MM.1S (cell line): ENCODE measurements around the gene AKR1C3.

Source experiments
- DNase-seq: peaks from one replicate; pipeline ENCODE4 v3.0.0-alpha.2; 2015
- H2AFZ ChIP-seq: fragments of 300-600 bp; sonication (generic); 2 replicates; pipeline ENCODE4 v1.6.0; 2016; ENCODE audit warnings: antibody characterized with exemption, low read length
- H3F3A ChIP-seq: fragments of 300-600 bp; sonication (generic); 2 replicates; pipeline ENCODE4 v1.6.1; 2016; ENCODE audit warnings: mild to moderate bottlenecking, antibody characterized with exemption, low read length, moderate library complexity, mixed read lengths; ENCODE audit not compliant: insufficient read depth
- H3K27ac ChIP-seq: fragments of 300-600 bp; sonication (generic); 2 replicates; pipeline ENCODE4 v1.5.1; 2016; ENCODE audit warnings: mild to moderate bottlenecking, low read length
- H3K27me3 ChIP-seq: fragments of 300-600 bp; sonication (generic); replicated peaks from 2 replicates; pipeline ENCODE4 v1.6.0; 2016; ENCODE audit warnings: low read length; ENCODE audit not compliant: insufficient read depth
- H3K36me3 ChIP-seq: fragments of 300-600 bp; sonication (generic); replicated peaks from 2 replicates; pipeline ENCODE4 v1.6.1; 2016; ENCODE audit warnings: mild to moderate bottlenecking, low read length, mixed read lengths; ENCODE audit not compliant: insufficient read depth
- H3K4me1 ChIP-seq: fragments of 300-600 bp; sonication (generic); 2 replicates; pipeline ENCODE4 v1.6.1; 2016; ENCODE audit warnings: low read length, mixed read lengths
- H3K4me2 ChIP-seq: fragments of 300-600 bp; sonication (generic); 2 replicates; pipeline ENCODE4 v1.6.0; 2016; ENCODE audit warnings: low read depth, low read length
- H3K4me3 ChIP-seq: fragments of 300-600 bp; sonication (generic); 2 replicates; pipeline ENCODE4 v1.5.1; 2016; ENCODE audit warnings: low read length, mixed read lengths
- H3K79me2 ChIP-seq: fragments of 300-600 bp; sonication (generic); 2 replicates; pipeline ENCODE4 v1.6.1; 2016; ENCODE audit warnings: mixed run types, low read length, mixed read lengths
- H3K9ac ChIP-seq: fragments of 300-600 bp; sonication (generic); 2 replicates; pipeline ENCODE4 v1.6.1; 2016; ENCODE audit warnings: low read length, mixed read lengths
- H3K9me2 ChIP-seq: fragments of 300-600 bp; sonication (generic); replicated peaks from 2 replicates; pipeline ENCODE4 v1.6.1; 2016; ENCODE audit warnings: mild to moderate bottlenecking, low read length, mixed read lengths; ENCODE audit not compliant: insufficient read depth
- H3K9me3 ChIP-seq: fragments of 300-600 bp; sonication (generic); replicated peaks from 2 replicates; pipeline ENCODE4 v1.6.1; 2016; ENCODE audit warnings: mild to moderate bottlenecking, low read length, mixed read lengths; ENCODE audit not compliant: insufficient read depth
- H4K20me1 ChIP-seq: fragments of 300-600 bp; sonication (generic); 2 replicates; pipeline ENCODE4 v1.6.1; 2016; ENCODE audit warnings: mild to moderate bottlenecking, low read length, moderate library complexity, mixed read lengths; ENCODE audit not compliant: insufficient read depth
- EZH2 ChIP-seq: fragments of 300-600 bp; sonication (generic); optimal IDR thresholded peaks from 2 replicates; pipeline ENCODE3; 2017; ENCODE audit warnings: low read depth, mild to moderate bottlenecking, antibody characterized with exemption, low read length, mixed read lengths
- EZH2phosphoT487 ChIP-seq: fragments of 300-600 bp; sonication (generic); IDR thresholded peaks from 2 replicates; pipeline ENCODE4 v1.6.1; 2018; ENCODE audit warnings: antibody characterized with exemption, low read length
- TF ChIP-seq, protein P1 (sequence below): fragments of 300-600 bp; sonication (generic); IDR thresholded peaks from 2 replicates; pipeline ENCODE4 v1.5.1; 2016; ENCODE audit warnings: antibody characterized with exemption, low read length, mixed read lengths

Gene AKR1C3

GRCh38 chr10:5090551-5090950 lies 3.7 kb upstream of the AKR1C3 start:
- no peak overlapping the region for H3K4me3 ChIP-seq
- no peaks in the 10 kb centered on the region for H3K36me3 ChIP-seq
- 0 out of 2 replicates have a peak overlapping the region, but pooled peaks have one; percentile 65 for H2AFZ ChIP-seq
- H3K9ac ChIP-seq = no peak overlapping the region
- H4K20me1 ChIP-seq = no peaks in the 10 kb centered on the region
- H3F3A ChIP-seq = no peaks in the 10 kb centered on the region
- no peak for TF ChIP-seq EZH2phosphoT487
- no peak for TF ChIP-seq EZH2
- TF ChIP-seq, protein P1, sequence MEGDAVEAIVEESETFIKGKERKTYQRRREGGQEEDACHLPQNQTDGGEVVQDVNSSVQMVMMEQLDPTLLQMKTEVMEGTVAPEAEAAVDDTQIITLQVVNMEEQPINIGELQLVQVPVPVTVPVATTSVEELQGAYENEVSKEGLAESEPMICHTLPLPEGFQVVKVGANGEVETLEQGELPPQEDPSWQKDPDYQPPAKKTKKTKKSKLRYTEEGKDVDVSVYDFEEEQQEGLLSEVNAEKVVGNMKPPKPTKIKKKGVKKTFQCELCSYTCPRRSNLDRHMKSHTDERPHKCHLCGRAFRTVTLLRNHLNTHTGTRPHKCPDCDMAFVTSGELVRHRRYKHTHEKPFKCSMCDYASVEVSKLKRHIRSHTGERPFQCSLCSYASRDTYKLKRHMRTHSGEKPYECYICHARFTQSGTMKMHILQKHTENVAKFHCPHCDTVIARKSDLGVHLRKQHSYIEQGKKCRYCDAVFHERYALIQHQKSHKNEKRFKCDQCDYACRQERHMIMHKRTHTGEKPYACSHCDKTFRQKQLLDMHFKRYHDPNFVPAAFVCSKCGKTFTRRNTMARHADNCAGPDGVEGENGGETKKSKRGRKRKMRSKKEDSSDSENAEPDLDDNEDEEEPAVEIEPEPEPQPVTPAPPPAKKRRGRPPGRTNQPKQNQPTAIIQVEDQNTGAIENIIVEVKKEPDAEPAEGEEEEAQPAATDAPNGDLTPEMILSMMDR = no peak
- no peak for DNase-seq
- no peaks in the 10 kb centered on the region for H3K79me2 ChIP-seq
- no peaks in the 10 kb centered on the region for H3K9me2 ChIP-seq
- no peak overlapping the region for H3K27ac ChIP-seq
- no peaks in the 10 kb centered on the region for H3K9me3 ChIP-seq
- no peaks in the 10 kb centered on the region for H3K27me3 ChIP-seq
- H3K4me2 ChIP-seq = no peak overlapping the region
- no peaks in the 10 kb centered on the region for H3K4me1 ChIP-seq

- DNase-seq = no peak
- no peaks in the 10 kb centered on the region for H4K20me1 ChIP-seq
- no peaks in the 10 kb centered on the region for H3K79me2 ChIP-seq
- no peak overlapping the region for H3K27ac ChIP-seq
- no peaks in the 10 kb centered on the region for H3K9me2 ChIP-seq
- H3K9me3 ChIP-seq = no peaks in the 10 kb centered on the region
- TF ChIP-seq, protein P1 = no peak
- TF ChIP-seq EZH2 (no peak), EZH2phosphoT487 (no peak)
- H3K36me3 ChIP-seq = no peaks in the 10 kb centered on the region
- no peaks in the 10 kb centered on the region for H3K4me1 ChIP-seq
- no peak overlapping the region for H3K9ac ChIP-seq
- no peak overlapping the region for H3K4me2 ChIP-seq
- H2AFZ ChIP-seq = no peak overlapping the region
- no peaks in the 10 kb centered on the region for H3K27me3 ChIP-seq
- no peaks in the 10 kb centered on the region for H3F3A ChIP-seq
- no peak overlapping the region for H3K4me3 ChIP-seq
These were observed 3.0 kb upstream of the AKR1C3 start for GRCh38 chr10:5091196-5091595.

GRCh38 chr10:5092375-5092774 lies 1.8 kb upstream of the AKR1C3 start:
- Histone ChIP-seq H3K36me3 (no peaks in the 10 kb centered on the region), H3K4me3 (no peak overlapping the region), H2AFZ (no peak overlapping the region), H3K9me3 (no peaks in the 10 kb centered on the region), H4K20me1 (no peaks in the 10 kb centered on the region), H3F3A (no peaks in the 10 kb centered on the region), H3K9ac (no peak overlapping the region), H3K79me2 (no peaks in the 10 kb centered on the region), H3K4me2 (no peak overlapping the region), H3K4me1 (no peaks in the 10 kb centered on the region), H3K27me3 (no peaks in the 10 kb centered on the region), H3K9me2 (no peaks in the 10 kb centered on the region), H3K27ac (no peak overlapping the region)
- TF ChIP-seq EZH2phosphoT487 = no peak
- TF ChIP-seq, protein P1 = no peak
- DNase-seq = no peak
